ENCODE data around the gene MEGF11. TPM values are rescaled to one million over a fixed set of nuclear protein-coding genes. Genes with fewer than 3 reads are reported as not detected.

Gene MEGF11
- total RNA-seq, 1 experiment from 2014 or later: 2.3 TPM

DNA sequence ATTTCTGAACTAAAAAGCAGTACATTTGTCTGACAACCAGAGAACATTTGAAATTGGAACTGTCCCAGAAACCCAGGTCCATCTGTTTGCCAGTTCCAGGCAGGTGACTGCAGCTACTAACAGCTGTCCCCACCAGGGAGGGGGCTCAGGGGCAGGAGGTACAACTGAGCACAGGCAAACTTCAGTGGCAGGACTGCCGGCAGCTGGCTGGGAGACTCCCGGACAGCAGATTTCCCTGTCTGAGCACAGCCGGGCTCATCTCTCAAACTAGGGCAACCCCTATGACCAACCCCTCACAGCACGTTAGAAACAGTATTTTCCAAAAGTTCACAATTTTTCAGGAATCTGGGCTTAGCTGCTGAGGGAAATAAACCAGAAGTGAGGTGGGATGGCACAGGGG lies 88.8 kb downstream of the MEGF11 start:
- Histone ChIP-seq H3K27me3 (ENCODE audit: insufficient read depth, low read length) (no peaks in the 10 kb centered on the region), H3K4me1 (ENCODE audit: control insufficient read depth in 1 of 2, insufficient read depth in 2 of 2, low read length in 2 of 2) (no peaks in the 10 kb centered on the region), H3K79me2 (ENCODE audit: insufficient read depth, low read length) (no peaks in the 10 kb centered on the region), H3K4me2 (ENCODE audit: low read length) (no peak overlapping the region), H3K9me3 (ENCODE audit: control insufficient read depth in 1 of 2, insufficient read depth in 1 of 2, low read depth in 1 of 2, low read length in 2 of 2) (no peaks in the 10 kb centered on the region), H3K36me3 (ENCODE audit: control insufficient read depth in 1 of 2, insufficient read depth in 2 of 2, low read length in 2 of 2) (no peaks in the 10 kb centered on the region), H3K9me2 (ENCODE audit: insufficient read depth) (no peaks in the 10 kb centered on the region), H3K9ac (ENCODE audit: low read length) (no peak overlapping the region), H2AFZ (ENCODE audit: low read depth, low read length, poor library complexity, severe bottlenecking) (no peak overlapping the region), H3K27ac (ENCODE audit: low read depth, low read length) (no peak overlapping the region), H3K4me3 (replicated peaks in 1 of 2; ENCODE audit: low read depth in 1 of 2, low read length in 2 of 2) (no peak overlapping the region), H4K20me1 (ENCODE audit: insufficient read depth) (no peaks in the 10 kb centered on the region)
- ChIA-PET CTCF (no interaction called here), RAD21 (ENCODE audit: low non-redundant PET in 1 of 2, low total read pairs in 2 of 2, uncharacterized antibody in 2 of 2, unreplicated experiment in 2 of 2) (no interaction called here), POLR2A (no interaction called here)
- ATAC-seq (no peak), DNase-seq (ENCODE audit: low read depth, low spot score) (no peak)
- BruUV-seq (replicated peaks): no TSS peak
- TF ChIP-seq EZH2 (IDR thresholded peaks at IDR 0.05) (no peak), CBX3 (IDR thresholded peaks at IDR 0.05; ENCODE audit: low read depth) (no peak), ELF1 (IDR thresholded peaks at IDR 0.05; ENCODE audit: borderline replicate concordance, low read depth) (no peak), YY1 (IDR thresholded peaks at IDR 0.05; ENCODE audit: extremely low read depth, insufficient replicate concordance, low read depth, low read length) (no peak), FOSL1 (IDR thresholded peaks at IDR 0.05; ENCODE audit: low read depth) (no peak), SRF (IDR thresholded peaks at IDR 0.05; ENCODE audit: low read depth) (no peak)
- TF ChIP-seq, protein P1, sequence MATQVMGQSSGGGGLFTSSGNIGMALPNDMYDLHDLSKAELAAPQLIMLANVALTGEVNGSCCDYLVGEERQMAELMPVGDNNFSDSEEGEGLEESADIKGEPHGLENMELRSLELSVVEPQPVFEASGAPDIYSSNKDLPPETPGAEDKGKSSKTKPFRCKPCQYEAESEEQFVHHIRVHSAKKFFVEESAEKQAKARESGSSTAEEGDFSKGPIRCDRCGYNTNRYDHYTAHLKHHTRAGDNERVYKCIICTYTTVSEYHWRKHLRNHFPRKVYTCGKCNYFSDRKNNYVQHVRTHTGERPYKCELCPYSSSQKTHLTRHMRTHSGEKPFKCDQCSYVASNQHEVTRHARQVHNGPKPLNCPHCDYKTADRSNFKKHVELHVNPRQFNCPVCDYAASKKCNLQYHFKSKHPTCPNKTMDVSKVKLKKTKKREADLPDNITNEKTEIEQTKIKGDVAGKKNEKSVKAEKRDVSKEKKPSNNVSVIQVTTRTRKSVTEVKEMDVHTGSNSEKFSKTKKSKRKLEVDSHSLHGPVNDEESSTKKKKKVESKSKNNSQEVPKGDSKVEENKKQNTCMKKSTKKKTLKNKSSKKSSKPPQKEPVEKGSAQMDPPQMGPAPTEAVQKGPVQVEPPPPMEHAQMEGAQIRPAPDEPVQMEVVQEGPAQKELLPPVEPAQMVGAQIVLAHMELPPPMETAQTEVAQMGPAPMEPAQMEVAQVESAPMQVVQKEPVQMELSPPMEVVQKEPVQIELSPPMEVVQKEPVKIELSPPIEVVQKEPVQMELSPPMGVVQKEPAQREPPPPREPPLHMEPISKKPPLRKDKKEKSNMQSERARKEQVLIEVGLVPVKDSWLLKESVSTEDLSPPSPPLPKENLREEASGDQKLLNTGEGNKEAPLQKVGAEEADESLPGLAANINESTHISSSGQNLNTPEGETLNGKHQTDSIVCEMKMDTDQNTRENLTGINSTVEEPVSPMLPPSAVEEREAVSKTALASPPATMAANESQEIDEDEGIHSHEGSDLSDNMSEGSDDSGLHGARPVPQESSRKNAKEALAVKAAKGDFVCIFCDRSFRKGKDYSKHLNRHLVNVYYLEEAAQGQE (IDR thresholded peaks at IDR 0.05; ENCODE audit: low read depth): no peak
- TF ChIP-seq, protein P2, sequence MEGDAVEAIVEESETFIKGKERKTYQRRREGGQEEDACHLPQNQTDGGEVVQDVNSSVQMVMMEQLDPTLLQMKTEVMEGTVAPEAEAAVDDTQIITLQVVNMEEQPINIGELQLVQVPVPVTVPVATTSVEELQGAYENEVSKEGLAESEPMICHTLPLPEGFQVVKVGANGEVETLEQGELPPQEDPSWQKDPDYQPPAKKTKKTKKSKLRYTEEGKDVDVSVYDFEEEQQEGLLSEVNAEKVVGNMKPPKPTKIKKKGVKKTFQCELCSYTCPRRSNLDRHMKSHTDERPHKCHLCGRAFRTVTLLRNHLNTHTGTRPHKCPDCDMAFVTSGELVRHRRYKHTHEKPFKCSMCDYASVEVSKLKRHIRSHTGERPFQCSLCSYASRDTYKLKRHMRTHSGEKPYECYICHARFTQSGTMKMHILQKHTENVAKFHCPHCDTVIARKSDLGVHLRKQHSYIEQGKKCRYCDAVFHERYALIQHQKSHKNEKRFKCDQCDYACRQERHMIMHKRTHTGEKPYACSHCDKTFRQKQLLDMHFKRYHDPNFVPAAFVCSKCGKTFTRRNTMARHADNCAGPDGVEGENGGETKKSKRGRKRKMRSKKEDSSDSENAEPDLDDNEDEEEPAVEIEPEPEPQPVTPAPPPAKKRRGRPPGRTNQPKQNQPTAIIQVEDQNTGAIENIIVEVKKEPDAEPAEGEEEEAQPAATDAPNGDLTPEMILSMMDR (IDR thresholded peaks at IDR 0.05 in 2 of 3, conservative IDR thresholded peaks at IDR 0.05 in 1 of 3; ENCODE audit: borderline replicate concordance in 1 of 3, insufficient read depth in 1 of 3, low read depth in 2 of 3, low read length in 2 of 3): no peak
- intact Hi-C loops (cut with micrococcal nuclease): no loop called here
